Epithelial cell of proximal tubule (primary cell): Measurements from ENCODE around the gene LSM5. TPM values are rescaled to one million over a fixed set of nuclear protein-coding genes. Genes with fewer than 3 reads are reported as not detected.

Source experiments
- DNase-seq: peaks from one replicate; pipeline ENCODE4 v3.0.0-alpha.2; 2011; ENCODE audit warnings: low read depth
- H3K4me3 ChIP-seq: 2 replicates; pipeline ENCODE4 v1.5.1; 2011; ENCODE audit warnings: low read depth, mild to moderate bottlenecking, low read length
- CTCF ChIP-seq: conservative IDR thresholded peaks from 2 replicates; pipeline ENCODE4 v1.5.1; 2012; ENCODE audit warnings: low read depth, mild to moderate bottlenecking, low read length
- total RNA-seq: library from RNA; depleted of rRNA; stranded (reverse); fragments of >200 nt; gene quantifications from 2 replicates; pipeline ENCODE4 v1.2.3, GENCODE V29; 2015

LSM5 gene
- total RNA-seq, 1 donor from 2014 or later, result 41.1 TPM

DNA sequence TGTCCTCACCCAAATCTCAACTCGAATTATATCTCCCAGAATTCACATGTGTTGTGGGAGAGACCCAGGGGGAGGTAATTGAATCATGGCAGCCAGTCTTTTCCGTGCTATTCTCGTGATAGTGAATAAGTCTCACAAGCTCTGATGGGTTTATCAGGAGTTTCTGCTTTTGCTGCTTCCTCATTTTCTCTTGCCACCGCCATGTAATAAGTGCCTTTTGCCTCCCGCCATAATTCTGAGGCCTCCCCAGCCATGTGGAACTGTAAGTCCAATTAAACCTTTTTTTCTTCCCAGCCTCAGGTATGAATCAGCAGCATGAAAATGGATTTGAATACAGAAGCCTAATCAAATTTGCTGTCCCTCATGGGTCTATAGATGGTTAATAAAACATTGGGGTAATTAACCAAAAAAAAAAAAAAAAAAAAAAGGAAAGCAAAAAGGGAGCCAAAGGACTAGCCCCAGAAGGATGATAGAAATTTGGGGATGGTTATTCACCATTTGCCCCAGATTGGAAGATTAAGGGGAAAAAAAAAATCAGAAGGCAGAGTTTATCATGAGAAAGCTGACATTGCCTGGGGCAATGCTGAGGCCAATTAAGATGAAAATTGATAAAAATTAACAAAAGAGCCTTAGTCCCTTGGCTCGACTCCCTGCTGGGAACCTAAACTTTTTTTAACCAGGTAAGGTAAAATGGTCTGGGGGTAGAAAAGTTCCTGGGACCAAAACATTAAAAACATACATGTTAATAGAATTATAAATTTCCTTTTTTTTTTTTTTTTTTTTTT lies 32.8 kb upstream of the LSM5 start:
- TF ChIP-seq CTCF, result no peak
- no peak for DNase-seq
- H3K4me3 ChIP-seq, result no peak overlapping the region

GRCh38 chr7:32519763-32520162 lies 29.6 kb upstream of the LSM5 start:
- no peak for DNase-seq
- no peak overlapping the region for H3K4me3 ChIP-seq
- TF ChIP-seq CTCF, result no peak

- DNase-seq, result no peak
- H3K4me3 ChIP-seq, result no peak overlapping the region
- no peak for TF ChIP-seq CTCF
Observed at GRCh38 chr7:32518534-32519140, 28.5 kb upstream of the LSM5 start.

GRCh38 chr7:32516551-32517100 lies 26.4 kb upstream of the LSM5 start:
- no peak for DNase-seq
- H3K4me3 ChIP-seq, result no peak overlapping the region
- TF ChIP-seq CTCF, result no peak

DNA sequence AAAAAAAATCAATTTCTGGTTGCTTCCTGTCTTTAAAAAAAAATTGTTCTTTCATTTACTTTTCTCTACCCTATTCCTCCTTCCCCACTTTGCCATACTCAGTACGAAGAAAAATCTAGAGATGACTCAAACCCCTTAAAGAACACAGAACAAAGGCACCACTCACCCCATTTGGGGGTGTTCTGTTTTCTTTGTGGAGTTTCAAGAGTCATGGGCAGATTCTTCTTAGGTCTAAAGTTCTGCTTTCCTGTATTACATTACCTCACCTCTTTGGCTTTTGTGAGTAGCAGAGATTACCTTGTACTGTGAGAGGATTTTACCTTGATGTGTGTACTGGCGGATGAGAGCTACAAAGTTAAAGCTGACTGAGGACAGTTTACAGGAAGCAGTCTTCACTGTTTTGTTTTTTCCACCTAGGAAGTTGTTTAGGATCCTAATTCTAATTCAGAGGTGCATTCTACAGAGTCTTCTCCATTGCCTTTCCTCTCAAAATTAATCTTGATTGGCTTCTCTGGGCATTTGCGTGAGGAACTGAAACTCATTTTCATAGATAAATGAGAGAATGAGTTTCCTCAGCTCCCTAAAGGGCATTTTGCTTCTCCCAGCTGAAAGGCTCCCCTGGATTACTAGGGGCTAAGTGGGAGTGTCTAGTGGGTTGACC lies 25.8 kb upstream of the LSM5 start:
- DNase-seq, result no peak
- TF ChIP-seq CTCF, result no peak
- no peak overlapping the region for H3K4me3 ChIP-seq

DNA sequence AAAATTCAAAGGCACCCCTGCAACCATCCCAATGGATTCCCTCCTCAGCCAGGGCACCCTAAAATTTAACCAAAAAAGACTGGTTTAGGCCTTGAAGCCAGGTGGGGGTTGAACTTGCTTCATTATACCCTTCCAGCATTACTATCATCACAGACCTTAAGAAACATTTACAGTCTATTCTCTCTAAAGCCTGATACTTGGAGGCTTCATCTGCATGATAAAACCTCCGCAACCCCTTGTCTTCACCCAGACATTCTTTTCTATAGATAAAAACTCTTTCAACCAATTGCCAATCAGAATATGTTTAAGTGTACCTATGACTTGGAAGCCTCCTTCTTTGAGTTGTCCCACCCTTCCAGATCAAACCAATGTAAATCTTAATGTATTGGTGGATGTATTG lies 23.0 kb upstream of the LSM5 start:
- no peak overlapping the region for H3K4me3 ChIP-seq
- DNase-seq, result no peak
- no peak for TF ChIP-seq CTCF
